GM23338 (cell line): ENCODE results near the gene PITRM1. TPM values are rescaled to one million over a fixed set of nuclear protein-coding genes. Genes with fewer than 3 reads are reported as not detected.

Source experiments
- CREB1 ChIP-seq: fragments of 250-450 bp; sonication (Bioruptor Pico); IDR thresholded peaks from 2 replicates; pipeline ENCODE4 v1.5.0; 2020; ENCODE audit warnings: low read depth, mild to moderate bottlenecking, moderate library complexity
- EZH2 ChIP-seq: fragments of 200-600 bp; sonication (generic); IDR thresholded peaks from one replicate; pipeline ENCODE4 v1.8.0; 2017; ENCODE audit warnings: antibody characterized with exemption, mild to moderate bottlenecking, low read depth; ENCODE audit not compliant: unreplicated experiment
- EZH2phosphoT487 ChIP-seq: fragments of 200-600 bp; sonication (generic); IDR thresholded peaks from one replicate; pipeline ENCODE4 v1.8.1; 2018; ENCODE audit warnings: antibody characterized with exemption; ENCODE audit not compliant: unreplicated experiment
- JUNB ChIP-seq: IDR thresholded peaks from one replicate; pipeline ENCODE4 v1.6.1; 2016; ENCODE audit warnings: antibody characterized with exemption; ENCODE audit not compliant: unreplicated experiment
- NANOG ChIP-seq: IDR thresholded peaks from 2 replicates; pipeline ENCODE4 v1.6.1; 2016; ENCODE audit warnings: antibody characterized with exemption, borderline replicate concordance
- POLR2AphosphoS5 ChIP-seq: IDR thresholded peaks from 2 replicates; pipeline ENCODE4 v1.6.1; 2016; ENCODE audit warnings: antibody characterized with exemption, low read depth
- STAT1 ChIP-seq: IDR thresholded peaks from one replicate; pipeline ENCODE4 v1.6.1; 2016; ENCODE audit warnings: antibody characterized with exemption; ENCODE audit not compliant: unreplicated experiment
- ZNF114 ChIP-seq: fragments of 250-450 bp; sonication (Bioruptor Pico); IDR thresholded peaks from 2 replicates; pipeline ENCODE4 v1.5.0; 2020; ENCODE audit warnings: mild to moderate bottlenecking, moderate library complexity
- ZNF331 ChIP-seq: fragments of 250-450 bp; sonication (Bioruptor Pico); IDR thresholded peaks from 2 replicates; pipeline ENCODE4 v1.5.0; 2020; ENCODE audit warnings: low read depth, mild to moderate bottlenecking, moderate library complexity
- ZNF462 ChIP-seq: fragments of 250-450 bp; sonication (Bioruptor Pico); IDR thresholded peaks from 2 replicates; pipeline ENCODE4 v1.5.0; 2020; ENCODE audit warnings: mild to moderate bottlenecking, moderate library complexity
- polyA plus RNA-seq: library from polyadenylated mRNA; unstranded; fragments of >200 nt; fragmentation: Nextera tagmentation; extraction: Ambion mirVana; gene quantifications from 2 replicates; pipeline ENCODE4 v1.2.1, GENCODE V29; 2016
- total RNA-seq: library from RNA; depleted of rRNA; stranded (reverse); fragments of >200 nt; shearing (Covaris generic); gene quantifications from 2 replicates; pipeline ENCODE4 v1.2.3, GENCODE V29; 2014
- TF ChIP-seq, protein P1 (sequence below): IDR thresholded peaks from 2 replicates; pipeline ENCODE4 v1.6.1; 2016; ENCODE audit warnings: antibody characterized with exemption

The PITRM1 gene
- total and polyA plus RNA-seq, 2 experiments from 2014 or later: 29.0 to 33.0 TPM

DNA sequence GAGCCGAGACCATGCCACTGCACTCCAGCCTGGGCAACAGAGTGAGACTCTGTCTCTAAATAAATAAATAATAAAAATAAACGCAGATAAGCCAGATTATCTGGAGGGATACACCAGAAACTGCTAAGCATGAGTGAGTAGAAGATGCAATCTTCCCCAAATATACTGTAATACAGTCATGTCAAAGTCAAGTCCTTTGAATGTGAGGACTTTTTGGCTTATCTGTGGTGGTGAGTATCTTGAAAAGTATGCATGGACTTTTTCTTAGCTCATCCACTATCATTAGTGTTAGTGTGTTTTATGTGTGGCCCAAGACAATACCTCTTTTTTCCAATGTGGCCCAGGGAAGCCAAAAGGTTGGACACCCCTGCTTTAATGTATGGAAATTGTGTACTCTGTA lies 44.7 kb upstream of the PITRM1 start (continued):
- TF ChIP-seq ZNF462 (CRISPR knock-in tag): no peak
- TF ChIP-seq POLR2AphosphoS5: no peak
- TF ChIP-seq JUNB: no peak
- TF ChIP-seq STAT1: no peak
- no peak for TF ChIP-seq CREB1 (CRISPR knock-in tag)
- TF ChIP-seq, protein P1, sequence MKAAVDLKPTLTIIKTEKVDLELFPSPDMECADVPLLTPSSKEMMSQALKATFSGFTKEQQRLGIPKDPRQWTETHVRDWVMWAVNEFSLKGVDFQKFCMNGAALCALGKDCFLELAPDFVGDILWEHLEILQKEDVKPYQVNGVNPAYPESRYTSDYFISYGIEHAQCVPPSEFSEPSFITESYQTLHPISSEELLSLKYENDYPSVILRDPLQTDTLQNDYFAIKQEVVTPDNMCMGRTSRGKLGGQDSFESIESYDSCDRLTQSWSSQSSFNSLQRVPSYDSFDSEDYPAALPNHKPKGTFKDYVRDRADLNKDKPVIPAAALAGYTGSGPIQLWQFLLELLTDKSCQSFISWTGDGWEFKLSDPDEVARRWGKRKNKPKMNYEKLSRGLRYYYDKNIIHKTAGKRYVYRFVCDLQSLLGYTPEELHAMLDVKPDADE: no peak
- no peak for TF ChIP-seq ZNF331 (CRISPR knock-in tag)
- TF ChIP-seq EZH2: no peak
- no peak for TF ChIP-seq EZH2phosphoT487
- no peak for TF ChIP-seq NANOG
- no peak for TF ChIP-seq ZNF114
